ENCODE data around the gene PKP1.

The PKP1 gene

GRCh38 chr1:201299968-201300367 is 16.7 kb downstream of the PKP1 start:
- Histone ChIP-seq H3K9me3 (ENCODE audit: control insufficient read depth, insufficient read depth, low read length) (no peaks in the 10 kb centered on the region), H3K4me3 (ENCODE audit: low read length) (no peak overlapping the region), H3K4me1 (ENCODE audit: control insufficient read depth, low read length) (no peaks in the 10 kb centered on the region), H3K9me2 (replicated peaks; ENCODE audit: control insufficient read depth, low read length) (no peaks in the 10 kb centered on the region), H4K20me1 (ENCODE audit: control insufficient read depth, insufficient read depth, low read depth, low read length) (no peaks in the 10 kb centered on the region), H3K79me2 (ENCODE audit: control insufficient read depth, low read length) (no peaks in the 10 kb centered on the region), H3K36me3 (ENCODE audit: control insufficient read depth, low read length) (no peaks in the 10 kb centered on the region), H3F3A (ENCODE audit: control insufficient read depth, insufficient read depth) (no peaks in the 10 kb centered on the region), H3K4me2 (ENCODE audit: low read length) (no peak overlapping the region), H3K27me3 (ENCODE audit: control insufficient read depth, low read length) (peaks cover 43% of the 10 kb centered on the region), H3K27ac (ENCODE audit: low read depth, low read length) (no peak overlapping the region)
- TF ChIP-seq CTCF (IDR thresholded peaks at IDR 0.05; ENCODE audit: low read depth, low read length, poor library complexity, severe bottlenecking) (no peak), EZH2phosphoT487 (IDR thresholded peaks at IDR 0.05; ENCODE audit: borderline replicate concordance, low read length) (no peak)

GRCh38 chr1:201300641-201301040 is 17.3 kb downstream of the PKP1 start:
- Histone ChIP-seq H3K27ac (ENCODE audit: low read depth, low read length) (no peak overlapping the region), H3K9me2 (replicated peaks; ENCODE audit: control insufficient read depth, low read length) (no peaks in the 10 kb centered on the region), H3K79me2 (ENCODE audit: control insufficient read depth, low read length) (no peaks in the 10 kb centered on the region), H3K4me2 (ENCODE audit: low read length) (no peak overlapping the region), H3K36me3 (ENCODE audit: control insufficient read depth, low read length) (no peaks in the 10 kb centered on the region), H4K20me1 (ENCODE audit: control insufficient read depth, insufficient read depth, low read depth, low read length) (no peaks in the 10 kb centered on the region), H3K4me3 (ENCODE audit: low read length) (no peak overlapping the region), H3K4me1 (ENCODE audit: control insufficient read depth, low read length) (no peaks in the 10 kb centered on the region), H3F3A (ENCODE audit: control insufficient read depth, insufficient read depth) (no peaks in the 10 kb centered on the region), H3K27me3 (ENCODE audit: control insufficient read depth, low read length) (peaks cover 36% of the 10 kb centered on the region), H3K9me3 (ENCODE audit: control insufficient read depth, insufficient read depth, low read length) (no peaks in the 10 kb centered on the region)
- TF ChIP-seq EZH2phosphoT487 (IDR thresholded peaks at IDR 0.05; ENCODE audit: borderline replicate concordance, low read length): no peak
- TF ChIP-seq CTCF (IDR thresholded peaks at IDR 0.05; ENCODE audit: low read depth, low read length, poor library complexity, severe bottlenecking): no peak

- no peaks in the 10 kb centered on the region for H3K79me2 ChIP-seq (ENCODE audit: control insufficient read depth, low read length)
- H4K20me1 ChIP-seq (ENCODE audit: control insufficient read depth, insufficient read depth, low read depth, low read length): no peaks in the 10 kb centered on the region
- H3K4me2 ChIP-seq (ENCODE audit: low read length): no peak overlapping the region
- H3F3A ChIP-seq (ENCODE audit: control insufficient read depth, insufficient read depth): no peaks in the 10 kb centered on the region
- H3K9me3 ChIP-seq (ENCODE audit: control insufficient read depth, insufficient read depth, low read length): no peaks in the 10 kb centered on the region
- H3K27ac ChIP-seq (ENCODE audit: low read depth, low read length): no peak overlapping the region
- no peaks in the 10 kb centered on the region for H3K4me1 ChIP-seq (ENCODE audit: control insufficient read depth, low read length)
- TF ChIP-seq CTCF (IDR thresholded peaks at IDR 0.05; ENCODE audit: low read depth, low read length, poor library complexity, severe bottlenecking) (no peak), EZH2phosphoT487 (IDR thresholded peaks at IDR 0.05; ENCODE audit: borderline replicate concordance, low read length) (no peak)
- no peak overlapping the region for H3K4me3 ChIP-seq (ENCODE audit: low read length)
- no peaks in the 10 kb centered on the region for H3K36me3 ChIP-seq (ENCODE audit: control insufficient read depth, low read length)
- peaks cover 28% of the 10 kb centered on the region for H3K27me3 ChIP-seq (ENCODE audit: control insufficient read depth, low read length)
- H3K9me2 ChIP-seq (replicated peaks; ENCODE audit: control insufficient read depth, low read length): no peaks in the 10 kb centered on the region
These were observed 19.2 kb downstream of the PKP1 start for GRCh38 chr1:201302163-201303152.

Measured in DOHH2 (cell line).